ENCODE measurements around the gene CLHC1.

The CLHC1 gene

DNA sequence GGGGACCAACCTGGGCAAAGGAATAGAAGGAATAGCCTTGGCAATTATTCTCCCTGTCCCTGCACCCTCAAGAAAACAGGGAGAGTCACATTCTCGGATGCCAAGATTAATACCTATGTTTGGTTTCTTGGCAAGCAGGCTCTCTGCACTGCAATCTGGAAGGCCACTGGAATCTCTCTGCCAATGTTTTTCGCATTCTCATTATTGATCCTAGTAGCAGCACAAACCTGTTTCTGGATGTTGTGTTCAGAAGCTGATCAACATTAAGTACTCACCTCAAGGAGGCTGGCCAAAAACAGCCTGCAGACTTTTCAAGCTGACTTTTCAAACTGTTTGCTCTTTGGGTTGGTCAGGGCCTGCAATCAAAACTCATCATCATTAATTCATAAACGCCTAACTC, 62.2 kb downstream of the CLHC1 start:
- DNase-seq = no peak

DNA sequence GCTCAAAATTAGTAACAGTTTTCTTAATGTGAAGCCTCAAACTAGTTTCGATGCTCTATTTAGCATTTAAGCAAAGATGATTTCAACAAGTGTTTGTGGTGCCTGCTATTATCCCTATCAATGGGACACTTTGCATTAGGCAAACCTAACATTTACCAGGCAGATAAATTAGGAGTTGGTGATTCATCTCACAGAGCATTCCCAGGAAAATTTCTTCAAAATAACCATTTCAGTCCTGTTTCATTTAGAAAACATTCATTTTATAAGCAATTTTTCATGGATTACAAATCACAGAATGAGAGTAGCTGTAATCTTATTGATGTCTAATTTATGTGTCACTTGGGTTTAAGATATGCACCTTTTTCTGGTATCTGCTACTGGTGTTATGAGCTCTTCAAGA, 62.7 kb downstream of the CLHC1 start:
- no peak for DNase-seq

DNA sequence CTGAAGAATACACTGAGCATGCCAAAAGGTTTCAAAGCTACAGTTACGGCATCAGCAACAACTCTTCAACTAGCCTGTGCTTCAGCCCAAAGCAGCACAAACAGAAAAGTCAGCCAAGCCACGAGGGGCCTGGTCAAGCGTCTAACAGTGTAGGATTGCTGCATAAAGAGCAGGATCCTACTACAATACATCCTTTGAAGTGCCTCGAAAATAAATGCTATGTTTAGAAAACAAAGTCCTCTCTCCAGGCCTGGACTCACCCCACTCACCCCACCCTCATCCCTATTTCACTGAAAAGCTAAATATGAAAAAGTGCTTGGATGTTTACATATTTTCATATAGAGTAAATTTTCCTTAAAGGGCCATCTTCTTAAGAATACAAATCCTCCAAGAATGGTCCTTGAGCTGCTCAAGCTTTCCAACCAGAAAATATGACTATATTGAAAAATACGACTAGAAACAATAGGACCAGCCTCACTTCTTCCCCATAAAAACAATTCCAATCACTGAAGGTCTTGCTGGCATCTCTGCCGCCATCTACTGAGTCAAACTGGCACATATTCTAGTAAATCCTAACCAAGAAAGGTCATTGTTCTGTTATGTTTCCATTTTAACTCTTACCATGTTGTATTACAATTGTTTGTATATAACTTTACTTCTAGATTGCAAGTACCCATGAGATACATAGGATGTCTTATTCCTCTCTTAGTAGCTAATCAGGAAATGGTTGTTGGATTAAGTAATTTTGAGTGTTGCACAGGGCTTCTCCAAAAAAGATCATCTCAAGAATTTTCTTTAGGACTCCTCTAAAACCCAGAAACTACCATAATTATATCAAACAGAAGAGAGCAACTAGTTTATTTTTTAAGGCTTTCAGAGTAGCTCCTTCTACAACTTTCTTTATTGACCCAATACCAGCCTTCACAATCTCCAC, 63.6 kb downstream of the CLHC1 start:
- DNase-seq = peak in 34 of 51 donors; percentile 22 to 92 (median 59)

DNA sequence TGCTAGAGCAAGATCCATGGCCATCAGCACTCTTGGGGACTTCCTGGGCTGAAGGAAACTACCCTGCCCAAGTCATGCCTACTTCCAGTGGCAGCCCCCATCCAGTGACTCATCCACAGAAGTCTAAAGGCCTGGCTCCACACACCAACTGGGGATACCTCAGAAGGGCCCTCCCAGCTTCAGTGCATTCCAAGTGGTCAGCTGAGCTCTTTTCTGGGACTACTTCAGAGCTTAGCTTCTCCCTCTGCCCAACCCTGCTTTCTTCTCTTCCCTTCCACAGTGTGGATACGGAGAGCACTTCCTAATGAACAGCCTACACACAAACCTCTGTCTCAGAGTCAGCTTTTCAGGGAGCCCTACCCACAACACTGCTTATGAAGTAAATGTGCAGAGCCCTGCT, 66.5 kb downstream of the CLHC1 start:
- peak in 1 of 51 donors; percentile 29 for DNase-seq

DNA sequence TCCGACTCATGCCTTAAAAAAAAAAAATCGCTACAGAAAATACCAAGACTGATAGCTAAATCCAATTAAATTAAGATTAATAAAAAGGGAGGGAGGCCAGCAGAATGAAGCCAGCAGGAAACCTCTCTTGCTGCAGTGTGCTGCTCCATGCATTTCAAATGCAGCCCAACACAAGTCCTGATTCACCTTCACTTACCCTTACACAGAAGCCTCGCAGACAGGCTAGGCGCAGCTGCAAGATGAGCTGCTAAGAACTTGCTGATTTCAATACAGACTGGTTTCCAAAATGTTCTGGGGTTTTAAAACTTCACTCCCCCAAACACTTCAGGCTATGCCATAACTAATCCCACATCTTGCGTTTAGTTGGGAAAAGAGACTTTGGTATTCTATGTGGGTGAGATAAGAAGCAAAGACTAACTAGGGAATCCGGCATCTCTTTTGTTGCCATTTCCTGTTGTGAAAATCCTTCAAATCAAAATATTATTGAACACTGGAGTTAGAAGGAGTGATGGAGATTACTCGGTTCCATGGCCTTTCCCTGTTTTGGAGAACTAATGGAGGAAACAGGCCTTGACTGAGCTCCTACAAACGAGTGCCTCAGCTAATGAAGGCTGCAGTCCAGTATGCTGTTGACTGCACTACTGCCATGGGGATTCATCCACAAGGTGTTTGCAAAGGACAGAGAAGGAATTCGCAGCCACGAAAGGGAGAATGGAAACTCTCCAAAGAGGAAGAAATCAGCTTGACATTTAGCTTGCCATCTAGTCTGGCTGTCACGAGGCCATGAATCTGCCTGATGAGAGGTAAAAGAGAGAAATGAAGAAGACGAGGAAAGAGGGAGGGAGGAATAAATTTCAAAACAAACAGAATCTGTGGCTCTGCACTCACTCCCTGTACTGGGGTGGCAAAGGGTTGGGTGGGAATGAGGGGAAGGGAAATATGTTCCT, 67.3 kb downstream of the CLHC1 start:
- DNase-seq = no peak

DNA sequence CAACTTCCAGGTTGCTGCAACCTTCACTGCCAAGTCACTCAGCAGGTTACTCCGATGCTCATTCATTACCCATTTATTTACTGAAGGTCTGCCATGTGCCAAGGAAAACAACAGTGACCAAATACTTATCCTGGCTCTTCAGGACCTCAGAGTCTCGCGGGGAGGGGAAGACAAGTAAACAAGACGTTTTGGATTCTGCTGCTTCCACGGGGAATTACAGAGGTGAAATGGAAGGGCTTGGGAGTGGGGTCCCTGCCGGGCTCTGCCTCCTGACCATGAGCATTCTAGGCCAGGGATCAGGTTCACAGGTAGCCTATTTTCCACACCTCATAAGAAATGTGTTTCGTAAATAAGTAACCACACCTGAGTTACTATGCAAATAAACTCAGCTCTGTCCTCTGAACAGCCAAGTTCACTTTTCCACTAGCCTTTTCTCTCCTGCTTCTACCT, 68.1 kb downstream of the CLHC1 start:
- no peak for DNase-seq

DNA sequence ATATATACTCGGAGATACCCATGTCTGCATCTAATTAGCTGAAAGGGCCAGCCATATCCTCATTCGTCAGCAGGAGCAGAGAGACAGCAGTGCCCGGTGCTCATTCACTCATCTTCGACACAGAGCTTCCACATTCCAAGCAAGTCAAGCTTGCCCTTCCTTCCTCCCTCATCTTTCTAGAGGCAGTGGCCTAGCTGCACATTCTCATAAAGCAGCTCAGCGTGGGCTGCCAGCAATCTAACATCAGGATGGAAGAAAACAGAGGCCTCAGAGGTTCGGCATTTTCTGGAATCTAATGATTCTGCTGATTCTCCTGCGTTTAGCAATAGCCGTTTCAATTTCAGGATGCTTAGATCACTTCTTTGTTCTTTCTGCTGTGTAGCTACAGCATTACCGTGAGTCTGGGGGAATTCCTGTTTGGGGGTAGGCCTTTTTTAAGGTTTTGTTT, 68.8 kb downstream of the CLHC1 start:
- peak in 6 of 51 donors; percentile 18 to 74 (median 38) for DNase-seq

DNA sequence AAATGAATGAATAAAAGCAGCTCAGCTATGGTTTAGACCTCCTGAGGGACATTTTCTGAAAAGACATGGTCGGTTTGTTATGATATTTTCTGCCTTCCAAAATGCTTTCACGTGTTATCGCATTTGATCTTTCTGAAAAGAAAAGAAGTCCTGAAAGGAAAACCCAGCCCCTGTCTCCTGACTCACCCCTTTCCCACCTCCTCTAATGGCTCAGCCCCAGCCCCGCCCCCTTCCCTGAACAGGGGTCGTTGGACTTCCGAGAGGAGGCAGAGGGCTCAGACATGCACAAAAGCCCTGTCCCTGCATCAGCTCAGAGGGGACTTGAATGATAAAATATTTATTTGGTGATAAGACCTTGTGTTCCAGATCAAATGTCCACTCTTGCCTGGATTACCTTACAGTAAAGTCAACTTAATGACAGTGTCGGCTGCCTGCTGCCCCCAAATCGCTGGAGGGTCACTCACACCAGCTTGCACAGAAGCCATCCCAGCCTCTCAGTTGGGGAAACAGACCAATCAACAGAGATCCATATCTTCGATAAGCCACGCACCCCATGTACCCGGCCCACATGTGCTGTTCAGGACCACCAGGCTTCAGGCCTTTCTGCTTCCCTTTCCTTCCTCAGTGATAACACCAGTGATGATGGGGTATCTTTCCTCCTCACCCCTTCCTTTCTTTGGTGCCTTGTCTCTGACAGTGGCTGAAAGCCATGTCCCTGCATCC, 69.6 kb downstream of the CLHC1 start:
- peak in 1 of 51 donors; percentile 47 for DNase-seq

DNA sequence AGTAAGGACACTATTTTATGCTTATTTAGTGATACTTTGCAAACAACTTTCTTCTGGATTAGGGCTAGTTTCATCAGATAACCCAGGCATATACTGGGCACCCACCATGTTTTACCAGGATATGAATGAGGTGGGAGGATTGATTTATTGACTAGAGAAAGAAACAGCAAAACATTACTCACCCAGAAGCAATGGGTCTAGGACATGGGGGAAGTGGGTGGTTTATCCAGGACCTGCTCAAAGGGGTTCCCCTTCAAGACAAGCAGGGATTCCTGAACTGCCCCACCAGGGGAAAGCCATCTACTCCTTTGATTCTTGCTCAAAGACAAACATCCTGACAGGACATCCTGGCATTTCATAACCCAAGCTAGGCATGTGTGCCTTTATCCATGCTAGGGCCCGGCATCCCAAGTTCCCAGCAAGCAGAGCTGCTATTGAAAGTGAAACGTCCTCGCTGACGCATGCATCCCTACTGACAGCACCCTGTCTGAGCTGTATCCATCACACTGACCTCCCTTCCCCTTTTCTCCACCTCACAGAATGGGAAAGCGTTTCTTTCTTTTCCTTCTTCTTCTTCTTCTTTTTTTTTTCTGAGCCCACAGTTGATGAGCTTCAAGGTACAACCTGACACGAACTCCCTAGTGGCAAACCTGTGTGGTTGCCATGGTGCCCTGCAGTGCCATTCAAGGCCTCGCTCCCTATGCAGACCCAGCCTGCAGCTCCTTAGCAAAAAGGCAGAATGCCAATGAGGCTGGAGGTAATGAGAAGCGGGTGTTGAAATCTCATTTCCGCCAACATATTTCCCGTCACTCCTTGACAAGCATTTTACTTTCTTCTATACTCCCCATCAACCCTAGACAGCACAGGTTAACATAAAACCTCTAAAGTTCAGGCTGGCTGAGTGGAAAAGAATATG, 70.5 kb downstream of the CLHC1 start:
- DNase-seq = peak in 9 of 51 donors; percentile 21 to 64 (median 30)

DNA sequence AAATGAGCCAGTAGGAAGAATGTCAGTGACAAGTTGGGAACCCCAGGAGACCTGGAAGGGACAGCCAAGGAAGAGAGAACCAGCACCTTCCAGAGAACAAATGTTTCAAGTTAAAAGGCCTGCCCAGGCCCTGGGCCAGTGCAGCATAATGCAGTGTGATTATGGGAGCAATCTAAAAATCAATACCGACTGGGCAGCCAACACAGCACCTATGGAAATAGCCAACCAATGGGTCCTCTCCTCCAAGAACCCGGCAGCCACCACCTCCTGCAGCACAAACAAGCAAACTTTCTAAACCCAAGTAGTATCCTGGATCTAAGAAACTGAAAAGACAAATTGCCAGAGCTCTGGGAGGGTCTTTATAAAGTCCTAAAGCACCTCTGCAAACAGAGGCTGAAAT, 71.7 kb downstream of the CLHC1 start:
- DNase-seq = no peak

DNA sequence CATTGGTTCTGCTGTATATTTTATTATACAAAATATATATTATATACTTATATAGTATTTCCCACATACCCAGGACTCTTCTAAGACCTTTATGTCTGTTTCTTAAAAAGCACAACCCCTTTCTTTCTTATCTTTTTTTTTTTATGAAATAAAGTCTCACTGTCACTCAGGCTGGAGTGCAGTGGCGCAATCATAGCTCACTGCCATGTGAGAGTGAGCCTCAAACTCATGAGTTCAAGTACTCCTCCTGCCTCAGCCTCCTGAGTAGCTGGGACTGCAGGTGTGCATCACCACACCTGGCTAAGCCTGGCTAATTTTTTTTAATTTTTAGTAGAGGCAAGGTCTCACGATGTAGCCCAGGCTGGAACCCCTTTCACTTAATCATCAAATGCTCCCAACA, 72.3 kb downstream of the CLHC1 start:
- no peak for DNase-seq

DNA sequence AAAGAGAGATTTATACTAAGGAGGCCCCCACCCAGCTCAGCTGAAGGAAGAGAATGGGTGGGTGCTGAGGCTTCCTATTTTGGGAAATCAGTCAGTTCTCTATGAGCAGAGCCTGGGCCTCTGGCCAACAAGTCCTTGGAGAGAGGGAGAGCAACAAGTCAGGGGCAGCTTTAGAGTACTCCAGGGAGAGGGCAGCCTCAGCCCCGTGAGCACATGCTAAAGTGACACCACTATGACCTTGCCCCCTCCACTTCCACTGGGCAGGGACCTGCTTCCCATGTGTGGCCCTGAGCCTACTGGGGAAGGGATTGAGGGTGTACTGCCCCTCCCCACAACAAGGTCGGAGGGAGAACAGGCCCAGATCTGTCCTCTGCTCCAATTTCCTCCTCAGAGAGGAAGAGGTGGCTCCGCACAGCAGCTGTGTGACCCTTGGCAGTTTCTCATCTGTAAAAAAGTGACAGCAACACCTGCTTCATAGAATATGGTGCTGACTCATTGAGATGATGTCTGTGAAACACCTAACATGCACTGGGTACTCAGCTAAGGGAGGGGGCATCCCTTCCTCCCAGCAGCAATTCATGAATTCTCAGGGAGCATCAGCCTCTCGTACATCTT, 72.9 kb downstream of the CLHC1 start:
- peak in 4 of 51 donors; percentile 26 to 39 (median 31) for DNase-seq

DNA sequence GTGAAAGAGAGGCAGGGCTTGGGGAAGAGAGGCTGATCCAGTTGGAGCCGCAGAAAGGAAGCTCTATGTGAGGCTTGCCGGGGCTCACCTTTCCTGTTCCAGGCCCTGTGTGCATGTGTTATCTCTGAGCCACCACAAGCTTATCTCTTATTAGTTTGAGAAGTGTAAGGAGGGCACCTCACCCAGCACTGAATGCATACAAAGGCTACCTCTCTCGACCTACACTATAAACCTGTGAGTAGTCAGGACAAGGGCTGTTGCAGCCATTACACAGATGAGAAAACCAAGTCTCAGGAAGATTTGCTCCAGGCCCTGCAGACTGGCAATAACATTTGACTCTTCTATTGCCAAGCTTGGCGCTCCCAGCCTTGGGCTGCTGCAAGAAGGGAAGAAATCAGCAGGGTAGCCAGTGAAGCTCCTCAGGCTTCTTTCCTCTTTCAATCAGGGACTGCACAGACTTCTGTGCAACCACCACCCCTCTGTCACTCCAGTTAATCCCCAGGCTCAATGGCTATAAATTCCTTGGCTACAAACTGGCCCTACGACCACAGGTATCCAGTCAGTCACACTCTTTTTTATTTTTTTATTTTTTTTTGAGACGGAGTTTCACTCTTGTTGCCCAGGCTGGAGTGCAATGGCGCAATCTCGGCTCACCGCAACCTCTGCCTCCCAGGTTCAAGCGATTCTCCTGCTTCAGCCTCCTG, 73.8 kb downstream of the CLHC1 start:
- no peak for DNase-seq

DNA sequence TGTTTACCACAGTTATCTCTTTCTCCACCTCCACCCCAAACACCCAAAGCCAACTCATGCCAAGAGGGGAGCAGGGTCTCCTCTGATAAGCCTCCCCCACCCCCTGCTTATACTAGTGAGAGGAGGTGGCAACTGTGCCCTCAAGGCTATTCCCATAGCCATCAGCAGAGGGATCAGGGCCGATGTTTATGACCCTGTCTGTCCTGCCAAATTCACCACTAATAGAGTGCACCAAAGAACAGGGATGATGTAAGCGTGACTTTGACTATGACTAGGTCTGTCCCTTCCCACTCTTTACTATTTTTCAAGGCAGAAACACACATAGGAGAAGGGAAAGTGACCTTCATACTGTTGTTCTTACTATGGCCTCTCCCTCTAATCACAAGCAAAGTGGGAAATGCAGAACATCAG, 74.6 kb downstream of the CLHC1 start:
- no peak for DNase-seq

DNA sequence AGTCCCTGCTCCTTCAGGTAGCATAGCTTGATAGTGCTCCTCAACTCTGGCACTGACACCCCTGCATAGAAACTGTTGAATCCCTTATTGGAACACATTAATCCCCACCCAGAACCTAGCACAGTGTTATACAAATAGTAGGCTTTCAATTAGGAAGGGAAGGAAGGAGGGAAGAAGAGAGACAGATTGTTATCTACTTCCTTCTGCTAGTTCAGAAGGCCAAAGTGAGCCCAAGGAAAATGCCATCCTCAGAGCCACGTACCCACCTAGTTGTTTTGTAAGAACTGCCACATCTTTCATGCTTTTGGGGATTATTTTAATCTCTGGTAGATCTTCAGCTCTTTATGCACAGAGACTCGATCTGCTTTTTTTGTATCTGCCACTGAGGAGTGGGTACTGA, 75.1 kb downstream of the CLHC1 start:
- no peak for DNase-seq

DNA sequence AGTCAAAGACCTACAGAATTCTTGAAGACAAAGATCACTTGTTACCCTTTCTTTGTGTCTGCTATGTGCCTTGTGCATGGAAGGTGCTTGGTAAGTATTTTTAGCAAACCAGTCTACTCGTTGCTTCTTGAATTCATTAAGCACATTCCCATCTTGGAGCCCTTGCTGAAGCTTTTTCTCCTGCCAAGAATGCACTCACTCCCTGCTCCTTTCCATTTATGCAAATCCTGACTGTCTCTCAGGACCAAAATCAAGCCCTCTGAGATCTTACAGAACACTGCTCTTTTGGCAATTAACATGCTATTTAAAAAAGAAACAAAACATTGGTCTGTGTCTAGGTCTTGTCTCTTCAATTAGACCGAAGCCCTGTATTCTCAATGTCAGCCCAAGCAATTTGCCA, 75.8 kb downstream of the CLHC1 start:
- DNase-seq = peak in 2 of 51 donors; percentile 33 to 71

DNA sequence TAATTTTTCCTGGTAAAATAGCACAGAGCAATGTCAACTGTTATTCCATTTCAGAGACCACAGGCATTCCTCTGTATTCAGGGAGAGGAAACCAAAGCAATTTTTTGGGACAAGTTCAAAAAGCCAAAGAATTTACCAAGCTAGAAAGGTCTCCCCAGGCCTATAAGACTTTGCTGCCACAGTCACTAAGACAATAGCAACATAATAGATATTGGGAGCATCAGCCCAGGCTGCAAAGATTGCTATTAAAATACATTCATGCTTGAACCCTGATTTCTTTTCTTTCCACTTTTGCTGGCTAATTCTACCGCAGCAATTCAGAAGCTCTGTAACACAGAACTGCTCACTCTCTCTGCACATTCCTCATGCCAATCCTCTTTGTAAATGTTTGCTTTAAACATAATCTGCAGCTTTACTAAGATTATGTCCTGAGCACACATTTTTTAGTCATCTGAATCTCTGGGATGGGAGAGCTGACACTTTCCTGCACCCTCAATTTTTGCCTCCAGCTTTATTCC, 76.3 kb downstream of the CLHC1 start:
- no peak for DNase-seq

DNA sequence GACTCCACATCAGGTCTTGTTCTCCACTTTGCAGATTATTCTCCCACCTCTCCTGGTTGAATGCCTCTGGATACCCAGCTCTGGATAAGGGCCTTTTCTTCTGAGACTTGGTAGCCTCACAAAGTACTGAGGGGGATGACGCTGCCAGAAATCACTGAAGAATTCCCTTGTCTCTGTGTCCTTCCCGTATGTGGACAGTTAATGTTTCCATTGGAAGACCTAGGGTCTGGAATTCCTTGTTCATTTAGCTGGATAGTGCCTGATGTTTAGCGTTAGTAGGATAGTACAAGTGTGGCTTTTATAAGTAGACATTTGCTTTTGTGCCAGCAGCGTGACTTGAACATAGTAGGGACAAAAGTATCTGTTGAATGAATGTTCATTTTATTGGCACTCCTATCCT, 76.9 kb downstream of the CLHC1 start:
- DNase-seq = no peak

DNA sequence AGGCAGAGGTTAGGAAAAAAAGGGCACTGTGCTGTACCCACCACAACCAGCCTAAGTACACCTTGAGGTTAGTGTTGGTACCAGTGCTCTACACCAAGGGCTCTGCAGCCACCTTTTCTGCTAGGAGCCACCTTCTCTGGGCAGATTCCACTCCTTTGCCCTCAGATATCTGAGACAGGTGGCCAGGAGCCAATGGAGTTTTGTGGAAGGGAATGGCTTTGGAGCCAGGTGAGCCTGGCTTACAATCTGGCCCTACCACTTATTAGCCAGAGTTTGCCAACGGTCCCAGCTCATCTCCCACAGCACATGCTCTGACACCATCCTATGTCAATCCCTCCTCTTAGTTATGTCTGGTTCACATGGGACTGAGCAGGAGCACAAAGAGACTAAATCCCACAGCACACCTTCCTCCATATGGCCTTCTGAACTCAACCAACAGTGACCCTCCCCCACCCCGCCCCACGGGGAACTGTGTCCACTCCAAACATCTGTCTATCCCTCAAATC, 77.5 kb downstream of the CLHC1 start:
- no peak for DNase-seq

Data from hypothalamus (tissue), 51 donors.